OCI-LY1 (cell line): Measurements from ENCODE around the gene CHCHD2.

ENCODE experiments used
- CTCF ChIP-seq: fragments of 200-600 bp; sonication (generic), shearing (Covaris generic); IDR thresholded peaks from 2 replicates; pipeline ENCODE4 v1.5.1; 2017; ENCODE audit warnings: mild to moderate bottlenecking, antibody characterized with exemption, low read length, moderate library complexity, mixed read lengths
- EZH2 ChIP-seq: fragments of 200-600 bp; sonication (generic), shearing (Covaris generic); IDR thresholded peaks from 2 replicates; pipeline ENCODE4 v1.8.0; 2017; ENCODE audit warnings: borderline replicate concordance, mixed run types, mild to moderate bottlenecking, antibody characterized with exemption, low read length, moderate library complexity, mixed read lengths

GRCh38 chr7:56079450-56080185 lies 26.7 kb downstream of the CHCHD2 start:
- peak; percentile 53 for TF ChIP-seq CTCF
- no peak for TF ChIP-seq EZH2
